VCaP (cell line): ENCODE data around the gene ANTXR1.

Experiments
- H3K27ac ChIP-seq: fragments of 450-650 bp; 2 replicates; pipeline ENCODE4 v1.5.1; 2017
- CTCF ChIP-seq: fragments of 450-650 bp; conservative IDR thresholded peaks from 2 replicates; pipeline ENCODE4 v1.5.1; 2017; ENCODE audit warnings: mild to moderate bottlenecking, moderate library complexity

The ANTXR1 gene

GRCh38 chr2:69007169-69007568 lies 5.8 kb upstream of the ANTXR1 start:
- no peak for TF ChIP-seq CTCF
- peak overlapping the region; percentile 13; the same call in 1 of the 2 replicates for H3K27ac ChIP-seq

GRCh38 chr2:69007603-69008002 lies 5.4 kb upstream of the ANTXR1 start:
- peak overlapping the region; percentile 13; the same call in 1 of the 2 replicates for H3K27ac ChIP-seq
- no peak for TF ChIP-seq CTCF

- H3K27ac ChIP-seq, result no peak overlapping the region
- no peak for TF ChIP-seq CTCF
Observed at GRCh38 chr2:69010437-69011194, 2.4 kb upstream of the ANTXR1 start.

GRCh38 chr2:69011611-69012157 lies 1.3 kb upstream of the ANTXR1 start:
- H3K27ac ChIP-seq, result no peak overlapping the region
- TF ChIP-seq CTCF, result no peak

GRCh38 chr2:69012310-69013141 lies 453 bp upstream of the ANTXR1 start:
- peak; percentile 87 for TF ChIP-seq CTCF
- peak overlapping the region; percentile 78 for H3K27ac ChIP-seq

- no peak for TF ChIP-seq CTCF
- peak overlapping the region; percentile 78 for H3K27ac ChIP-seq
Observed at GRCh38 chr2:69013840-69014821, 1.2 kb downstream of the ANTXR1 start.
